ENCODE data around the gene GPT2. TPM values are rescaled to one million over a fixed set of nuclear protein-coding genes. Genes with fewer than 3 reads are reported as not detected.

The GPT2 gene
- total RNA-seq, 2 donors from 2014 or later, result 14.0 to 24.5 TPM

DNA sequence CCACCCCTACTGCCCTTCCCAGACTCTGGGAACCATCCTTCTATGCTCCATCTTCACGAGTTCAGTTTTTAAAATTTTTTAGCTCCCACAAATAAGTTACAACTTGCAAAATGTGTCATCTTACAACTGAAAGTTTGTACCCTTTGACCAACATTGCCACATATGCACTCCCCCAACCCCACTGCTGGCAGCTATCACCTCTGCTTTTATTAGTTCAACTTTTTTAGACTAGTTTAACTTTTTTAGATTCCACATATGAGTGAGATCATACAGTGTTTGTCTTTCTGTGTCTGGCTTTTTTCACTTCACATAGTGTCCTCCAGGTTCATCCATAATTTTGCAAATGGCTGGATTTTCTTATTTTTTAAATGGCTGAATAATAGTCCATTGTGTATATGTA, 7.7 kb downstream of the GPT2 start:
- DNase-seq (no peak), ATAC-seq (no peak)
- intact Hi-C loops (cut with DNase I), result no loop called here

DNA sequence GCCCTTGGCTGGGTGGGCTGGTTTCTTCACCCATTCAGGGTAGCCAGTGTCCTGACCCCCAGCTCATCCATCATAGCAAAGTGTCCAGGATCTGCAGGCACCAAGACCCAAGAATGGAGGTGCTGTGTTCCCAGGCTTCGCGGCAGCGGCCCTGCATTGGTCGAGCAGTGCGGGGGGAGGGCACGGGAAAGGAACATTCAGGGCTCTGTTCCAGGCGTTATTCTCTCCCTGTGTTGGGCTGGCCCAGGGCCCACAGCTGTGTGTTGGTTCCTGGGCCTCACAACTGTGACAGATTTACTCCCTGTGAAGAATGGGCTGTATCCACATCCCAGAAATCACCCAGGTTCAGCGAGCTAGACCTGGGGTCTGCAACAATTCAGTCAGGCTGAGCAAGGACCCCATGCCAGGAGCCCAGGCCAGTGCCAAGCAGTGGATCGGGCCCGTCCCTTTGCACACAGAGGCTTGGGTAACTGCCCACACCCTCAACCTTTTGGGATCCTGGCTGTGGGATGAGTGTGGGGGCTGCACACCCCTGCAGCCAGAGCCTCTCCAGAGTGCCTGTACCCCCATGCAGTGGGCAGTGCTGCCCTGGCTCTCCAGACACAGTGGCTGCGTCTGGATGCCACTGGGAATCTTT, 10.0 kb downstream of the GPT2 start:
- no peak for DNase-seq
- intact Hi-C loops (cut with DNase I), result no loop called here
- peak; percentile 34 to 51 for ATAC-seq

DNA sequence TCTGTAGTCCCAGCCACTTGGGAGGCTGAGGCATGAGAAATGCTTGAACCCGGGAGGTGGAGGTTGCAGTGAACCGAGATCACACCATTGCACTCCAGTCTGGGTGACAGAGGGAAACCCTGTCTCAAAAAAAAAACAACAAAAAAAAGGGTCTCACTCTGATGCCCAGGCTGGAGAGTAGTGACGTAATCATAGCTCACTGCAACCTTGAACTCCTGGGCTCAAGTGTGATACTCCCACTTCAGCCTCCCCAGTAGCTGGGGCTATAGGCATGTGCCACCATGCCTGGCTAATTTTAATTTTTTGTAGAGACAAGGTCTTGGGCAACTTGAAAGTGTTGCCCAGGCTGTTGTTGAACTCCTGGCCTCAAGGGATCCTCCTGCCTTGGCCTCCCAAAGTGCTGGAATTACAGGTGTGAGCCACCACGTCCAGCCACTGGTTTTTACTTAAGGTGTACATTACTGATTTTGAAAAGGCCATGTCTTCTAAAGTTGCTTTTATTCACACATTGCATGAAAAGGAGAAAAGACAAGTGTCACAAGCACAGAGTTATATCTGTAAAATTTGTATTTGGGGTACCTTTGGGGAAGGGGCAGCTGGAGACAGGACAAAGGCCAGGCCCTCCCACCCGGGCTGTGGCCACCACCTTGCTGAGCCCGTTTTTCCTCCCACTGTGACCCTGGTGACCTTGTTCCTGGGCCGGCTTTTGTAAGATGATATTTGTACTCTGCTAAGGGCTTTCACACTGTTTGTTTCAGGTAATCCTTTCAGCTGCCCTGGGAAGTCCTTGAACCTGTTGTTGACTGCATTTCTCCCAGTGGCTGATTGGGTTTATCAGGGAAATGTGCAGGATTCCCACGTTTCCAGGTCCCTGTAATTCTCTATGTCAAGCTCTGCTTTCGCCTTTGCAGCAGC, 11.5 kb downstream of the GPT2 start:
- DNase-seq, result no peak
- intact Hi-C loops (cut with DNase I), result no loop called here
- ATAC-seq, result no peak

DNA sequence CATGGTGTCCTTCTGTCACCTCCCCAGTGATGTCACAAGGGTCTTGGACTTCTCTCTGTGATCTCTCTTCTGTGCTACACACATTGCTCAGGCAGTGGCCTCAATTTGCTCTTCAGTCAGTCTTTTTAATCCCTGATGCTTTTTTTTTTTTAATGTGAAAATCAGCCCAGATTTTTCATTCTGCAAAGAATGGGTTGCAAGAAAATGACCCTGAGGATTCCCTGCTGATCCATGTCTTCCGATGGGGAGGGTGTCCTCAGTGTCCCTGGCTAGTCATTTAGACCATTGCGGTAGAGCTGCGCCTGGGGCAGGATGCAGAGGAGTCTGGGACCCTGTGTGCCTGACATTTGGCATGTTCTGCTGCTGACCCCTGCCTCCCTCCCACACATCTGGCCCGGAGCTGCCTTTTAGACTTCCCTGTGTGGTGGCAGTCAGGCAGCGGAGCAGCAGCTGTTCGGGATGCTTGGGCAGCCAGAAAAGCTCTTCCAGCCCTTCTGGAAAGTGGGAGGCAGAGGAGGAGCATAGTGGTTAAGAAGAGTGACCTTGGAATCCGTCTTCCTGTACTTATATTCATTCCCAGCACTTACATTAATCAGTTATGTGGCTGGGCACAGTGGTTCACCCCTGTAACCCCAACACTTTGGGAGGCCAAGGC, 12.3 kb downstream of the GPT2 start:
- no peak for DNase-seq
- intact Hi-C loops (cut with DNase I), result no loop called here
- ATAC-seq, result peak in 1 of 2 donors; percentile 66

DNA sequence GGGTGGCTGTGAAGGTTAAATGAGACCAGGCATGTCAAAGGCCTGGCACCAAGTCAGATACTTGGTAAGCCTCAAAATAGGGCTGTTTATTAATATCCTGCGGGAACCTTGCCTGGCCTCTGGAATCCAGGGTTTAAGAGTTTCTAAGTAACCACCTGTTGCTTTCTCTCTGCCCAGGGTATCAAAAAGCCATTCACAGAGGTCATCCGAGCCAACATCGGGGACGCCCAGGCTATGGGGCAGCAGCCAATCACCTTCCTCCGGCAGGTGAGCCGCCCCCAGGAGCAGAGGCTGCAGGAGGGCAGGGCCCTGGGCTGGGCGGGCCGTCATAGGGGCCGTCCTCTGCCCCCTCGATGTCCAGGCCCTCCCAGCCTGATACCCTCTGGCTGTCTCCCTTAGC, 13.3 kb downstream of the GPT2 start:
- intact Hi-C loops (cut with DNase I), result no loop called here
- DNase-seq (no peak), ATAC-seq (peak in 1 of 2 donors; percentile 11)

DNA sequence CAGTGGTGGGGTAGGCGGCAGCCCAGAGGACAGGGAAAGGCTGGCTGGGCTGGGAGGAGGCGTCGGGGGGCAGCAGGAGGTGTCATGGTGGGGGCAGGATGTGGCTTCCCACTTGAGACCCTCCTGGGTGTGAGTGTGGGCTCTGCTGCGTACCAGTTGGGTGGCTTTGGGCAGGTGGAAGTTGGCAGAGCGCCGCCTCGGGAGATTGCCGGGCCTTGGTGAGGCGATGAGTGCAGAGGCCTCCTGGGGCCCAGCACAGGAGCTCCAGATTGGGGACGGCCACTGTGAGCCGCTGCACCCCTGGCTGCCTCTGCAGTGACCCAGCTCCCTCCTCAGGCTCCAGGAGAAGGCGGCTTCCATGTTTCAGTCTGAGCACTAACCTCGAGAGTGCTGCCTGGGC, 13.8 kb downstream of the GPT2 start:
- intact Hi-C loops (cut with DNase I), result no loop called here
- DNase-seq (no peak), ATAC-seq (no peak)

DNA sequence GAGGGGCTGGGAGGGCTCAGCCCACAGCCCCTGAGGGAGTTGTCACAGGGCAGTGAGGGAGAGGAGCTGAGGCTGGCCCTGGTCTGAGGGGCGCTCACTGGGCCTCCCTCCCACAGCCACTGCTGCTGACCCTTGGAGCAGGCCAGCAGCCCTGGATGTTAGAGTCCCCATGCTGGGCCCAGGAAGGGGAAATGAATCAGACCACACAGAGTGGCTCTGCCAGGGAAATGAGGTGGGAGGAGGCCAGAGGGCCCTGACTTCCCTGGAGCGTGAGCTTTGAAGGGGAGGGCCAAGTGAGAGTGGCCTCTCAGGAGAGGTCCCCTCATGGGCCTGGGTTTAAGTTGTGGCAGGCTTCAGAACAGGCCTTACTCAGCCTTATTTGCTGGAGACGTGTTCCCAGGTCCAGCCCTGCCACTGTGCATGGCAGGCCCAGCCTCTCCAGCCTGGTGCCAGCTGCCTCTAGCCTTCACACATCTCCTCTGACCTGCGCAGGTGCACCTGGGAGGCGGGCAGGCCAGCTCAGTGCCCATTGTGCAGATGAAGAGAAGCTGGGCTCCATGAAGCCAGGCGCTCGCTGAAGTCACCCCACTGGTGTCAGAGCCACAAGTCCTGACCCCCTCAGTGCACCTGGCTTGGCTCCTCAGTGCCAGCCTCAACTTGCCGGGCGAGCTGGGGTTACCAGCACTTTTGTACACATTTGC, 15.4 kb downstream of the GPT2 start:
- DNase-seq (no peak), ATAC-seq (peak in 1 of 2 donors; percentile 76)
- intact Hi-C loops (cut with DNase I), result no loop called here

DNA sequence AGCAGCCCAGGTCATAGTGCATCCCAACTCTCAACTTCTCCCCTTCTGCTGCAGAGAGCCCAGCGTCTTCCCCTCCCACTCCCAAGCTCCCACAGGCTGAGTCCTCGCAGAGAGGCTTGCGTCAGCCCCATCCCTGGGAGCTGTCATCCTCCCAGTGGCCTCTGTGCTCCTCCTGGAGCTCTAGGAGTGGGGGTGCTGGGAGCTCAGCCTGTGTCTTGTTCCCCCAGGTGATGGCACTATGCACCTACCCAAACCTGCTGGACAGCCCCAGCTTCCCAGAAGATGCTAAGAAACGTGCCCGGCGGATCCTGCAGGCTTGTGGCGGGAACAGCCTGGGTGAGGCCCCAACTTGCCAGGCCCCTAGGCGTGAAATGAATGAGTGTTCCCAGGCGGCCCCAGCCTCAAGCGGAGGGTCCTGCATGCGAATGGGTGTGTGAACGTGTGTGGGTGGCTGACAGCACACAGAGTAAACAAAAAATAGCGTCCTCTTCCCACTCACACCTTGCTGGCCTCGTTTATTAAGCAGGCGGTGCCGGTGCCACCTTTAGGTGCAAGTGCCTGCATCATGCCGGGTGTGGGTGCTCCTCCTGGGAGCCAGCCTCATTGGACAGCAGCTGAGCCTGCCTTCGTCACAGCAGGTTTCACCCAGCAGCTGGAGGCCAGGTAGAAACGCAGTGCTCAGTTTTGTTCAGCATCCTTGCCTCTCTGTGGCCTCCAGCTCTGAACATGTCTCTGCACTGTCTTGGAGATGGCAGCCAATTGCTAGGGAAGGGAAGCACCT, 16.5 kb downstream of the GPT2 start:
- intact Hi-C loops (cut with DNase I), result no loop called here
- no peak for ATAC-seq

DNA sequence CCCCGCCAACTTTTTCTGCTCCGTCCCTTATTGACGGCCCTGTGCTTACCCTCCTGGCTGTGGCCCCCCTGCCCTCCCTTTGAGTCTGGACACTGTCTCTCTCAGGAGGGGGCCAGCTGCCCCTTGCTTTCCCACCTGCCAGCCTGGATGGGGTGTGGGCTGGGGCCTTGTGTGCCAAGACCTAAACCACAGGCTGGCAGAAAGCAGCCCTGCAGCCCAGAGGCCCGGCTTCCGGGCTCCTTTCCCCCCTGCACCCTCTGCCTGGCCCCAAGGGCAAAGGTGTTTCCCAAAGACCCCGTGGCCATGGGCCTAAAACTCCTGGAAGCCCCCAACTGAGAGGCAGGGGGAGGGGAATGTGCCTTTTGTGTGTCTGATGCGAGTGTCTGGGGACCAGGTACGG, 17.5 kb downstream of the GPT2 start:
- ATAC-seq (no peak), DNase-seq (no peak)
- intact Hi-C loops (cut with DNase I), result no loop called here

More for the DNA sequence above, 16.5 kb downstream of the GPT2 start:
- no peak for DNase-seq

DNA sequence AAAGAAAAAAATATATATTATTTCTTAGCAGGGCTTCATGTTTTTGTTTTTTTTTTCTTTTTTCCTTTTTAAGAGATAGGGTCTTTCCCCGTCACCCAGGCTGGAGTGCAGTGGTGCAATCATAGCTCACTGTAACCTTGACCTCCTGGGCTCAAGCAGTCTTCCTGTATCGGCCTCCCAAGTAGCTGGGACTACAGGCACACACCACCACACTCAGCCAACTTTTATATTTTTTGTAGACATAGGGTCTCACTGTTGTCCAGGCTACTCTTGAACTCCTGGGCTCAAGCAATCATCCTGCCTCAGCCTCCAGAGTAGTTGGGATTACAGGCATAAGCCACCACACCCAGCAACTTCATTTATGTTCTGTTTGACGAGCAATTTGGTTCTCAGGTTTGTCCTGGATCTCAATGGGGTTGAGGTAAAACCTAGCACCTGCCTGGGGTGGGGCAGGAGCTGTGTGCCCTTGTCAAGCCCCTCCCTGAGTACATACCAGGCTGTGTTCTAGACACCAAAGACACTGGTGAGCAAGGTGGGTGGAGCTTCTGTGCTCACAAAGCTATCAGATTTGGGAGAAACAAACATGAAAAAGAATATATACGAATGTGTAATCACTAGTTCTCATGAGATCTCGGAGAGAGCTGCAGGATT, 19.2 kb downstream of the GPT2 start:
- no peak for ATAC-seq
- DNase-seq, result no peak
- intact Hi-C loops (cut with DNase I), result no loop called here

DNA sequence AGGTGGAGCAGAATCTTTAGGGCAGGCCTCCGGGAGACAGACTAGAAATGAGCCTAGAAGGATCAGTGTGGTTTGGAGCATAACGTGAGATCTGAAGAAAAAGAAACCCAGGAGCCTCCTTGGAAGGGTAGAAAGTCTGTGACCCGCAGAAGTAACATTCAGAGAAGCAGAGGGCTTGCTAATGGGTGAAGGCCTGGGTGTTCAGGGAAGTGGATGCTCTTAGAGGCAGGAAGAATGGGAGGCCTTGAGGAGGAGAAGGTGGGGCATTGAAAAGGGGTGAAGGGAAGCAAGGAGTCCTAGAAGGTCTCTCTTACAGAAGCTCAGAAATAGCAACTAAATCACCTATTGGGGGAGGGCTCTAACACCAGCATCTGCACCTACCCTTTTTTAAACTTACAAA, 20.3 kb downstream of the GPT2 start:
- intact Hi-C loops (cut with DNase I), result no loop called here
- no peak for ATAC-seq

DNA sequence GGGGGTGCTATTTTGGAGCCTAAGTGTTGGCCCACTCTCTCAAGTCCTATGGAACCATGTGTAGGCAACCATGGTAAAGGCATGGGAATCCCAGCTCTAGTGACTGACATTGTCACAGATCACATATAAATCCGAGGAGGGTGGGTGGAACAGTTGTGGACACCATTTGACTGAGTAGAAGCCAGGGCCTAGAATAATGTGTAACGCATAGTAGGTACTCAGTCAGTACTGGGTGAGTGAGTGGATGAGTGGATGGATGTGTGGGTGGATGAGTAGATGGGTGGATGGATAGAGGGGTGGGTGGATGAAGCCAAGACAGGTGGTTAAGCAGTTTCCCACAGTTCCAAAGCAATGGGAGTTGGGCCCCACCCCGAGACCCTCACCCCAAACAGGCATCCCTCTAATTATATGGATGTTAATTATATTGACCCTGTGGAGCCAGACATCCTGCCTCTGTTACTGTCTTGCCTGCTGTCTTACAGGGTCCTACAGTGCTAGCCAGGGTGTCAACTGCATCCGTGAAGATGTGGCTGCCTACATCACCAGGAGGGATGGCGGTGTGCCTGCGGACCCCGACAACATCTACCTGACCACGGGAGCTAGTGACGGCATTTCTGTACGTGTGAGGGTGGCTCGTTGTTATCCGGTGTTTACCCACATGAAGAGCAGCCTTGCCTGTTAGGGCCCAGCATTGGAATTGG, 22.3 kb downstream of the GPT2 start:
- ATAC-seq (no peak), DNase-seq (no peak)
- intact Hi-C loops (cut with DNase I), result loop anchor here (2.0 to 5.0 kb wide), 3 partner anchors 20 to 234 kb away; no protein-coding TSS in a partner anchor

More for the DNA sequence above, 20.3 kb downstream of the GPT2 start:
- no peak for DNase-seq

DNA sequence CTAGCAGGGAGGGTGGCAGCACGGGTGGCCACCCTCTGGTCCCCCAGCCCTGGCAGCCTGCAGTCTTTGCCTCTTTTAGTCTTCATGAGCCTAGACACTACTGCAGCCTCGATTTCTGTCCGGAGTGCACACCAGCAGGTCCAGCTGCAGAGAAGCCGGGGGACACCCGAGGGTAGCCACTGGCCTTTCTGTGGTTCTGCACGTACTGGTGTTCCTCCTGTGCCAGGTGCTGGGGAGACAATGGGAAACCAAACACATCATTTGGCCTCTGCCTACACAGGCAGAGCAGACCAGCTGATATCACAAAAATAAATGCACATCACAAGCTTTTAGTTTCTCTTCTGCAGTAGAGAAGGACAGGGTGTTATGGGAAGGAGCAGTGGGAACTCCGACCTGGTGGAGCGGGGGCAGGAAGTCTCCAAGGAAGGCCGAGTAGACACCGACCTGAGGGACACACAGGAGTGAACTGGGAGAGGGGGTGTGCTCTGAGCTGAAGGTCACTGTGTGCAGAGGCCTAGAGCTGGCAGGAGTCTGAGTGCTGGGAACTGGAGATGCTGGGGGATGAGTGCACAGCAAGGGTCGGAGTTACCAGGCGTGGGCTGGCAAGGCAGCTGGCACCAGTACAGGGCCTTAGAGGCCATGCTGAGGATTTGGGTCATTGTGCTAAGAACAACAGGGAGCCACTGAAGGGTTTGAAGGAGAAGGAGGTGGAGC, 23.1 kb downstream of the GPT2 start:
- DNase-seq, result no peak
- peak in 1 of 2 donors; percentile 43 for ATAC-seq
- intact Hi-C loops (cut with DNase I), result loop anchor here (2.0 to 5.0 kb wide), 3 partner anchors 20 to 235 kb away; no protein-coding TSS in a partner anchor

DNA sequence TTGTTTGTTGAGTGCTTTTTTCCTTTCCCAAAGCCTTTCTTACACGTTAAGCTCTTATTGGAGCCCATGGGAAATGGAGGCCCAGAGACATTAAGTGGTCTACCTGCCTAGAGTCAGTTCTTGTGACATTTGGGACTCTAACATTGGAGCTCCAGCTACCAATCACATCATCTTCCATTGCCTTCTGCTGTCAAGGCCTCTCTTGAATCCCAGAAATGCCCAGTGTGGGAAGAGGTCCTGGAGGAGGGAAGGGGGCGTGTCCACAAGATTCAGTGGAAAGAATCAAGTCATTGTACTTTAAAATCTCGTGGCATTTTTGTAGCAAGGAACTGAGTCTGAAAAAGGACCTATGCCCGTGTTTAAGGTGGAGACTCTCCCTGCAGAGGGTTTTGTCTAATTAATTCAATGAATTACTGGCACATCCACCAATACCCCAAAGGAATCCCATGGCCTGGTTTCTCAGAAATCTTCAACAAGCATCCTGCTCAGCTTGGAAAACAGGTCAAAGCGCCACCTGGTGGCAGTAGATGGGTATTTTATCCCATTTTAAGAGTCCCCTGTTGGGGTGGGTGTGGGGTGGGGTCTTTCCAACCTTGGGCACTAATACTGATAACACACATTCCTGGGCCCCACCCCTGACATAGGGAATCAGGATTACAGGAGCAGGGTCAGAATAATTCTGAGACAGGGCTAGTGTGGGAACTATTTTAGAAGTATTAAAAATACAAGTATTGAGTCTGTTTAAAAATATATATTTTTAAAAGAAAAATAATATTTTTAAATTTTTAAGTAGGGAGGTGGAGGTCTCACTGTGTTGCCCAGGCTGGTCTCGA, 24.6 kb downstream of the GPT2 start:
- intact Hi-C loops (cut with DNase I), result loop anchor here in 1 of 2 donors (1.0 to 5.0 kb wide), 2 partner anchors 54 to 236 kb away; no protein-coding TSS in a partner anchor
- DNase-seq (peak; percentile 48), ATAC-seq (peak; percentile 68 to 70)

DNA sequence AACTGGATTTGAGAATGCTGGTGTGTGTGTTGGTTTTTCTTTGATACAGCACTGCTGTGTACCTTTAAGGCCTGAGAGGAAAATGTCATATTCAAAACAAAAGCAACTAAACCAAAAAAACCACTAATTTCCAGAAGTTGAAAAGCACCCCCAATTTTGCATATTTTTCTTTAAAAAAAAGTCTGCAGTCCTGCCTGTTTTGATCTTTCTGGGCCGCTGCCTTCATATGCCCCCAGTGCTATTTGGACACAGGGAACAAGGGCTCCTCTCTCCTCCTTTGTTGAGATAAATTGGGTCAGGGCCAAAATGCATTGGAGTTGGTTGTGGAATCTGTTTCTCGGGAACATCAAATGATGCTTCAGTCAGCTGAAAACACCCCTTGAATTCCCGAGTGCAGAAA, 26.9 kb downstream of the GPT2 start:
- no peak for DNase-seq
- no peak for ATAC-seq
- intact Hi-C loops (cut with DNase I), result no loop called here

DNA sequence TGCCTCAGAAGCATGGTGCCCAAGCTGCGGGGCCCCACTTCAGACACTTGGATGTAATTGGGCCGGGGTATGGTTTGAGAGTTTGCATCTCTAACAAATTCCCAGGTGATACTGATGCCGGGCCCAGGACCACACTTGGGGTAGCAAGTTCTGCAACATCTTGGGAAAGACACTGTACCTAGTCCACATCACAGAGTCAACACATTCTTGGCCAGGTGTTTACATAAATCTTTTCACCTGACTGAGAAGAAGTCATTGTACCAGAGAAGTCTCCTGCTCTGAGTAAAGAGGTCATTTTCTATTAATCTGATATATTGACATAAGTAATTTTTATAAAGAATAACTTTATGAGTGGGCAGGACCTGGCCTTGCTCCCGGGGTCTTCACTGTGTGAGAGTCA, 27.5 kb downstream of the GPT2 start:
- intact Hi-C loops (cut with DNase I), result no loop called here
- no peak for ATAC-seq
- no peak for DNase-seq
